ENCODE measurements around the gene BAZ1A.

DNA sequence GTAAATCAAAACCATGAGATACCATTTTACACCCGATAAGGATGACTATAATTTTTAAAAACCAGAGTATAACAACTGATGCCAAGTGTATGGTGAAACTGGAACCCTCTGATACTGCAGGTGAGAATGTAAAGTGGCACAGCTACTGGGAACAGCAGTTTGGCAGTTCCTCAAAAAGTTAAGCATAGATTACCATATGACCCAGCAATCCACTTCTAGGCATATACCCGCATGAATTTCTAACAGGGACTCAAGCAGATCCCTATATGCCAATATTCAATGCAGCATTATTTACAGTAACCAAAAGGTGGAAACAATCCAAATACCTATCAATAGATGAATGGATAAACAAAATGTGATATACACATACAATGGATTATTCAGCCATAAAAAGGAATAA is 57.4 kb downstream of the BAZ1A start:
- TF ChIP-seq, protein P1, sequence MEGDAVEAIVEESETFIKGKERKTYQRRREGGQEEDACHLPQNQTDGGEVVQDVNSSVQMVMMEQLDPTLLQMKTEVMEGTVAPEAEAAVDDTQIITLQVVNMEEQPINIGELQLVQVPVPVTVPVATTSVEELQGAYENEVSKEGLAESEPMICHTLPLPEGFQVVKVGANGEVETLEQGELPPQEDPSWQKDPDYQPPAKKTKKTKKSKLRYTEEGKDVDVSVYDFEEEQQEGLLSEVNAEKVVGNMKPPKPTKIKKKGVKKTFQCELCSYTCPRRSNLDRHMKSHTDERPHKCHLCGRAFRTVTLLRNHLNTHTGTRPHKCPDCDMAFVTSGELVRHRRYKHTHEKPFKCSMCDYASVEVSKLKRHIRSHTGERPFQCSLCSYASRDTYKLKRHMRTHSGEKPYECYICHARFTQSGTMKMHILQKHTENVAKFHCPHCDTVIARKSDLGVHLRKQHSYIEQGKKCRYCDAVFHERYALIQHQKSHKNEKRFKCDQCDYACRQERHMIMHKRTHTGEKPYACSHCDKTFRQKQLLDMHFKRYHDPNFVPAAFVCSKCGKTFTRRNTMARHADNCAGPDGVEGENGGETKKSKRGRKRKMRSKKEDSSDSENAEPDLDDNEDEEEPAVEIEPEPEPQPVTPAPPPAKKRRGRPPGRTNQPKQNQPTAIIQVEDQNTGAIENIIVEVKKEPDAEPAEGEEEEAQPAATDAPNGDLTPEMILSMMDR (conservative IDR thresholded peaks at IDR 0.05): no peak
- TF ChIP-seq ZFX (IDR thresholded peaks at IDR 0.05): no peak

Data from C4-2B (cell line).